HK-2 (cell line): ENCODE results near the gene PAGE4.

ENCODE experiments used
- DNase-seq: peaks from one replicate; pipeline ENCODE4 v3.0.0-alpha.2; 2018; ENCODE audit not compliant: unreplicated experiment

Gene PAGE4, protein sequence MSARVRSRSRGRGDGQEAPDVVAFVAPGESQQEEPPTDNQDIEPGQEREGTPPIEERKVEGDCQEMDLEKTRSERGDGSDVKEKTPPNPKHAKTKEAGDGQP

DNA sequence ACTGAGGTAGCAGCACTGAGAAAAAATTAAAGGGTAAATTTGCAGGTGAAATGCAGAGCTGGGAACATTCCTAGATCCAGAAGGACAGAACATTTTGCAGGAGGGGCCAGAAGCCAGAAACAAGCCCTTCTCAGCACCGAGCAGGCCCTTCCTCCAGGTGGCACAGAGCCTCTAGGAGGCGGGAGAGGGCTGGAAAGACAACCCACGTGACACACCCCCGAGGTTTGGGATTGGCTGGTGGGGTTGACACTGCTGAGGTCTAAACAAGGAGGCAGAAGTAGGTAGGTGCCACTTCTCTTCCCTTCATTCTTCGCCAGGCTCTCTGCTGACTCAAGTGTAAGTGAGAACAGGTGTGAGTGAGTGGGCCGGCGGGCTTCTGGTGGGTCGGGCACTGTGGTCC lies at the start of gene PAGE4:
Gene PAGE4 (plus strand): TSS at position 288 of the 400 bp plus-strand sequence. CDS start 1,126 bp downstream, outside the sequence.
- no peak for DNase-seq

DNA sequence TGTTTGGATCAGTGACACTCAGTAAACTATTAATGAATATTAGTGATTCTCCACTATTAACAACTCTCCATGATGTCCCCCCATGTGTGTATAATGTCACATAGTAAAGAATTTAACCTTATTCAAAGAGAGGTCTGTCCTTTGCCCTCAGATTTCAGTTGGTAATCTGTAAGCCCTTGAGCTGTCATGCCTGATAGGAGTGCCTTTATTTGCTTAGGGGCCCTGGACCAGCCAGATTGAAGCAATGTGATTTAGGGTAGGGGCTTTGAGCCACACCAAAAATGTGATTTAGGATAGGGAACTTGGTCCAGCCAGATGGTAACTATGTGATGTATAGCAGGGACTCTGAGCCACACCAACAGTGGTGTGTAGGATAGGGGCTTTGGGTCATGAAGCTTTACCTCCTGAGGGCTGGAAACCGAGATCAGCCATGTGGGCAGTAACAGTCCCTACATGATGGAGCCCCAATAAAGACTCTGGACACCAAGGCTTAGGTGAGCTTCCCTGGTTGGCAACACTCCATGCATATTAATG lies 44.3 kb upstream of the PAGE4 start:
- no peak for DNase-seq

DNA sequence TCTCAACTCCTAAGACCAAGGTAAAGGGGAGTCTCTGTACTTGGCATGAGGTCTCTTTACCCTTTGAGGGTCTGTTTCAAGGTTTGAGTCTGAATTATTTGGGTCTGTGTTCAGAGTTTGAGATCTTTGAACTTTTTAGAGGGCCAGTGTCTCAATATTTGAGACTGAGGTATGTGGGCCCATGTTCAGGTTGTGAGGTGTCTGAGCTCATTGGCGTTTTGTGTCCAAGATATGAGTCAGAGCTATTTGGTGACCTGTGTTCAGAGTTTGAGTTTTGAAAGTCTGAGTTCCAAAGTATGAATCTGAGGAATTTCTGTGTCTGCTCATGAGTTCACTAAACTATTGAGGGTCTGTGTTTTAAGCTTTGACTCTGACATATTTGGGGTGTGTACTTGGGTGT lies 36.7 kb upstream of the PAGE4 start:
- no peak for DNase-seq

DNA sequence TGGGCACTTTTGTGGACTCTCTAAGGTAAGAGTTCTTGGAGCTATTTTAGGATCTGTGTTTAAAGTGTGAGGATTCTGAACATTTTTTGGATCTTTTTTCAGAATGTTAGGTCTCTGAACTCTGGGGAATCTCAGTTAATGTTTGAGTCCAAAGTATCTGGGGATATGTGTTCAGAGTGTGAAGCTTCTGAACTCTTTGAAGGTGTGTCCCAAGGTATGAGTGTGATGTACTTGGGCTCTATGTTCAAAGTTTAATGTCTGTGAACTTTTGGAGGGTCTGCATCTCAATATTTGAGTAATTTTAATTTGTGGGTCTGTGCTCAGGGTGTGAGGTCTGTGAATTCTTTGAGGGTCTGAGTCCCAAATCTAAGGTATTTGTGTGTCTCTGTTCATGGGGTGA lies 35.4 kb upstream of the PAGE4 start:
- DNase-seq: no peak

DNA sequence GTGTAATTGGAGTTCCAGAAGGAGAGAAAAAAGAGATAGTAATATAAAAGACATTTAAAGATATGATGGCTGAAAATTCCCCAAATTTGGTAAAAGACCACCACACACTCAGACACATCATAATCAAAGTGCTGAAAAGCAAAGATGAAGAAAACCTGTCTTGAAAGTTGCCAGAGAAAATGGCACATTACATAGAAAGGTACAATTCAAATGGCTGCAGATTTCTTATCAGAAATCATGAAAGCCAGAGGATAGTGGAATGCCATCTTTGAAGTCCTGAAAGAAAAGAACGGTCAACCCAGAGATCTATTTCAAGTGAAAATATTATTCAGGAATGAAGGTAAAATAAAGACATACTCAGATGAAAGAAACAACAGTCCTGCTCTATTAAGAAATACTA lies 29.3 kb upstream of the PAGE4 start:
- DNase-seq: no peak

DNA sequence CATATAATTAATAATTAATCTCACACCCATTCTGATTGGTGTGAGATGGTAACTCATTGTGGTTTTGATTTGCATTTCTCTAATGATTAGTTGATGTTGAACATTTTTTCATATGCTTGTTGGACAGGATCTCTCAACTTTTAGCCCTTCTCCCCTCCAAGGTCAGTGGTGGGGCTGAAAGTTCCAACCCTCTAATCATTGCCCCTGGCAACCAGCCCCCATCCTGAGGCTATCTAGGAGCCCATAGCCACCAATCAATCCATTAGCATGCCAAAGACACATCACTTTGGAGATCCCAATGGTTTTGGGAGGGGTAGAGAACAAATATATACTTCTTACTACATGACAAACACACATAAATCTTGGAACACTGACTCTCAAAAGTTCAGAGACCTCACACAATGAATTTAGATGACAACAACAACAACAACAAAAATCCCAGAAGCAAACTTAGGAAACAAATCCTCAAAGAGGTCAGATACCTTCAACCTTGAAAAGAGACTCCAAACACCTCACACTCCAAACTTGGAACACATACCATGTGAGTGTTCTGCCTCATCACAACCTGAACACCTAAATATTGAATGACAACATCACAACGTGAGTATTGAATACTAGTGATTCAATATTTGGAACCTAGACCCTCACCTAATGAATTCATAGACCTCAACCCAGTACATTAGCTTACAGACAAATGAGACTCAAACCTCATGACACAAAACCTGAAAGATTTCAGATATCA lies 19.0 kb upstream of the PAGE4 start:
- DNase-seq: no peak

DNA sequence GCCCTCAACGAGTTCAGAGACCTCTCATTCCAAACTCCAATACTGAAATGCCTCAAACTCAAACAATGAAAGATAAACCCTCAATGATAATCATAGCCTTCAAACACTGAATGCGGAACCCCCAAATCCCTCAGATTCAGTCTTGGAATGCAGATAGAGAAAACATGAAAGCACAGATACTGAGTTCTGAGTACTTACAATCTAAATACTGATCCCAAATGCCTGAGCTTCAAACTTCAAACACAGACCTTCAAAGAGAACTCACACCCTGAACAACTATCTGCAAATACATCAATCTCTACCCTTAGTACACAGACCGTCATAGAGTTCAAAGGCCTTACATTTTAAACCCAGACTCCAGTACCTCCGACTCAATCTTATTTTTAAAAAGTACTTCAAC lies 16.9 kb upstream of the PAGE4 start:
- no peak for DNase-seq

DNA sequence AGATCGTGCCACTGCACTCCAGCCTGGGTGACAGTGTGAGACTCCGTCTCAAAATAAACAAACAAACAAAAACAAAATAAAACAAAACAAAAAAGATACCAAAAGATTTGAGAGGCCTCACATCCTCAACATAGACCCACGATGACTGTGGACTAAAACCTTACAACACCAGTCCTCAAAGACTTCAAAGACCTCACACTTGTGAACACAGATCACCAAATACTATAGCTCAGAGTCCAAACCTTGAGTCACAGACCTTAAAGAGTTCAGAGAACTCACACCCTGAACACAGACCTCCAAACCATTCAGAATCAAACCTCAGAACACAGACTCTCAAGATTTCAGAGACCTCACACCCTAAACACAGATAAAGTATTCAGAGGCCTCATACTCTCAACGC lies 12.7 kb upstream of the PAGE4 start:
- DNase-seq: no peak

DNA sequence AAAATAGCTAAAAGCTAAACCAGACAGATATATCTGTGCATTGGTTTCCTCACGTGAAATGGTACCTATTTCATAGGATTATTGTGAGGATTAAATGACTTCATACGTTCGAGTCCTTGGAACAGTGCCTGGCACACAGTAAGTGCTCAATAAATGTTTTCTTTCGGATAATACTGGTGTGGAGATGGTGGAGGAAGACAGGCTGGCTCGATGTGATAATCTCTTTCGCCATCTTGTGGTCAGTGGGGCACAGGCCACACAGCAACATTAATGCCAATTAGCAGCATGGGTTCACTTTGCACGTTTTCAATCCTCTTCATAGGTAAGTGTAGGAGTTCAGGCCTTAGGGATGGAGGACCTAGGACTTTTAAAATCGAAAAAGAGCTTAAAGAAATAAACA lies 9.3 kb downstream of the PAGE4 start:
- DNase-seq: peak; percentile 8

DNA sequence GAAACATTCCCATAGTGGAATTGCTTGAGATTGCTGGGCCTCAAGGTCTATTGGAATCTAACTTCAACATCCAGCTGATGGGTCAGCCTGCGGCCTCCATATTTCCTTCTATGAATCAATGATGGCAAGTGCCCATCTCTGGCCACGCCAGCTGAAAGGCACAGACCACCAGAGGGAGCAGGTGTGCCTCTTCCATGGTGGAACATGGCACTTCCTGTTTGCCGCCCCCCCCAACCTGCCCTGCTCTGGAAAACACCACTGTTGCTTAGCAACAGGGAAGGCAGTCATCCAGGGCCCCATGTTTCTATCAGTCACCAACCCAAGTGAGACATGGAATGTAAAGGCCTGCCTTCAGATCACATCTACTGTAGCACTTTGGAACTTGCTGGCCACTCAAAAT lies 11.6 kb downstream of the PAGE4 start:
- peak; percentile 84 for DNase-seq

DNA sequence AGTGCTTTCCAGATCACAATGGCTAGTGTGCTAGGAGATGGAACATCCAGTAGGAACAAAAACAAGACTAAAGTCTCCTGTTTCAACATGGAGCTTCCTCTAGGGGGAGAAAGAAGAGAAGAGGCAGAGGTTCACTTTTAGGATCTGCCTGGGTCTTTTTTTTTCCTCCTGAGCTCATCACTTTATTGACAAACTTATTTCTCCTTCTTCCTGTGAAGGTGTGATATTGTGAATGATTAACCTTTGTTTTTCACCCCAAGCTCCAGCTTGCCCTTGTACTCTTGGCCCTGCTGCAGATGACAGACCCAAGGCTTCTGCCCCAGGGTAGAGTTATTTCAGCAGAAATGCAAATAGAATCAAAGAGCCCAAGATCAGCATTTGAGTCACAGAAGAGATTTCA lies 13.5 kb downstream of the PAGE4 start:
- DNase-seq: no peak

DNA sequence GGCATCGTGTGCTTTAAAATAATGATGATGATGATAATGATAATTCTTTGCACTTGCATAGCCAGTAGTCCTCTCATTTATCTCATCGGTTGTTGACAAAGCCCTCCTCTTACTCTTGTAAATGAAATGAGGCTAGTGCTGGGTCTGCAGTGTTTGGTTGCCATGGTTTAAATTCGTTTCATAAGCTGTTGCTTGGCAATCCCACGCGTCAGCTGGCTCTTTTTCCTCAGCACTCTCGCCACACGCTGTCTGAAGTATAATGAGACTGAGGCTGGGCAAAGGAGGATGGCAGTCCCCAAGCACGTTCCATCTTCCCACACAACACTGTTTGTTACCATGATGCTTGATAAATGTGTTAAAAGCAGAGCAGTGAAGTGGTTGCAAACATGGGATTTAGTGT lies 15.5 kb downstream of the PAGE4 start:
- DNase-seq: no peak

DNA sequence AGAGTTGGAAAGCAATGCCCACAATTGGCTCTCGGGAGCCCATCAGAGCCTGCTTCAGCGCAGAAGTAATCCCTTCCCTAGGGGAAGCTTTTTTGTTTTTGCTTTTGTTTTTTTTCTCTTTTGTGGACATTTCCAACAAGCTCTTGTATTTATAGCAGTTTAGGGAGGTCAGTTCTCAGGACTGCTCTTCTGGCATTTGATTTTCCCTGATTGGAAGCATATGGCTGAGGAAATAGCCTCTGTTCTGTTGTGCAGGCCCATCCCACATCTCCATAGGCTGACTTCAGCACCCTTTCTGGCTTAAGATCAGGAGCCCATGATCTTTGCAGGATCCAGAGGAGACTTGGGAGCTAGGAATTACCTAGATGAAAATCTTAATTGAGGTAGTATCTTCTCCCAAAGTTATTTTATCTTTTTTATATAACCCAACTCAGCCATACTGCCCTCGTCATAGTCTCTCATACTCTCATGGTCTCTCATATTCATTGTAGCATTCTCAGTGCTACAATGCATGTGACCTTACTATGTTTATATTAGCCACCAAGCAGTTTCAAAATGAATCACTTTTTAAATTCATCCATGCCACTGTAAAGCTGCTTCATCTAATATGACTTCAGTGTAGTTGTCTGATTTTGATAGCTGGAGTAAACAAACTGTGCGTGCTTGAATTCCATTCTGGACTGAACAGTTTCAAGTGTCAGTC lies 16.7 kb downstream of the PAGE4 start:
- DNase-seq: no peak

DNA sequence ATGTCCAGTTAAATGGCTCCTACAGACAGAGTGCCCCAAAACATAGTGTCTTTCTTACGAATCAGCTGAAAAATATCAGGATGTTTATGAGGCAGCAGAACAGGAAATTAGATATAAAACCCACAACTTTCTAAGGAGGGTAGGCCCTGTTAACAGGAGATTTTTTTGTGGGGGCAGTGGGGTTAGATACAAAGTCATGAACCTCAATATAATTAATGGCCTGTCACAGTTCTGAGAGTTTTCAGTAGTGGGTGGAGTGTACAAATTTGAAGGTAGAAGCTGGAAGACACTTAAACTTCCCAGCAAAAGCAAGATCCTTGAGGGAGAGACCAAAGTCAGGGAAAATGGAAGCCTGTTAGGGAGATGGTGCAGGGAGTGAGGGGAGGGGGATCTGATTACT lies 17.4 kb downstream of the PAGE4 start:
- no peak for DNase-seq

DNA sequence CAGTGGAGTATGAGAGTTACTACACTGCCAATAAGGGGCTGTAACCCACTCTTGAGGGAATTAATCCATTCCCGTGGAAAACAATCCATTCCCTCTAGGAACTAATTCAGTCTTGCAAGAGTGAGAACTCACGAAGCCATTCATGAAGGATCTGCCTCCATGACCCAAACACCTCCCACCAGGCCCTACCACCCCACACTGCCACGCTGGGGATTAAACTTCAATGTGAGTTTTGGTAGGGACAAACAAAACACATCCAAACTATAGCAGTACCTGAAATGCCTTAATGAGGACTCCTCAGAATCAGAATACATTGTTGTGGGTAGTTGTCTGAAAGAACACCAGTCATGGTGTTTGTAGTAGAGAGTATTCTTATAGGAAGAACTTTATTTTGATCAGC lies 19.2 kb downstream of the PAGE4 start:
- DNase-seq: no peak

DNA sequence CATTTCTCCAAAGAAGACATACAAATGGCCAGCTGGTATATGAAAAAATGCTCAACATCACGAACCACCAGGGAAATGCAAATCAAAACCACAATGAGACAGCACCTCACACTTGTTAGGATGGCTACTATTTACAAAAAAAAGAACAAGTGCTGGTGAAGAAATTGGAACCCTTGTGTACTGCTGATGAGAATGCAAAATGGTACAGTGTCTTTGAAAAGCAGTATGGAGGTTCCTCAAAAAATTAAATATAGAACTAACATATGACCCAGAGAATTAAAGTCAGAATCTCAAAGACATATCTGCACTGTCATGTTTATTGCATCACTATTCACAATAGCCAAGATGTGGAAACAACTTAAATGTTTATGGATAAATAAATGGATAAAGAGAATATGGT lies 20.9 kb downstream of the PAGE4 start:
- no peak for DNase-seq

DNA sequence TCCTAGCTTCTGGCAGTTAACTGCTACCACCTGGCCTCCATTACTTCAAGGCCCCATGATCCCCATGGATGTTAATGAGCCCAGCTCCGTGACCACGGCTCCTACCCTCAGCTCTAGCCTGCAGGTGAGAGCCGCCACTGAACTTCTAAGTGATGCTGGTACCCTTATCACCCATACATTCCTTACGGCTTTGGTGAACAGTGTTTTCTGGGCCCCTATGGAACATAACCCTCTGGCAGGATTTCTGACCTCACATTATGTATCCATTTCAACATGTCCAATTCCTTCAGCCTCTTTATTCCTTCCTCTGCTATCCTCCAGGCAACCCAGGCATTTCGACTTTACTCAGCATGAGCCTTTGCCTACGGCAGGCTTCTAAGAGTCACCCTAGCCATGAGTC lies 24.6 kb downstream of the PAGE4 start:
- DNase-seq: no peak

DNA sequence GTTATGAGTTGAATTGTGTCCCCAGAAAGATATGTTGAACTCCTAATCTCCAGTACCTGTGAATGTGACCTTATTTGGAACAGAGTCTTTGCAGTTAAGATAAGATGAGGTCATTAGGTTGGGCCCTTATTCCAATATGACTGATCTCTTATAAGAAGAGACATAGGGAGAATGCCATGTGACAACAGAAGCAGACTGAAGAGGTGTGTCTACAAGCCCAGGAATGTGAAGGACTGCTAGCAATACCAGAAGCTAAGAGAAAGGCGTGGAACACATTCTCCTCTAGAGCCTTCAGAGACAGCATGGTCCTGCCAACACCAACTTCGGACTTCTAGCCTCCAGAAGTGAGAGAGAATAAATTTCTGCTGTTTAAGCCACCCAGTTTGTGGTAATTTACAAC lies 27.7 kb downstream of the PAGE4 start:
- DNase-seq: no peak

DNA sequence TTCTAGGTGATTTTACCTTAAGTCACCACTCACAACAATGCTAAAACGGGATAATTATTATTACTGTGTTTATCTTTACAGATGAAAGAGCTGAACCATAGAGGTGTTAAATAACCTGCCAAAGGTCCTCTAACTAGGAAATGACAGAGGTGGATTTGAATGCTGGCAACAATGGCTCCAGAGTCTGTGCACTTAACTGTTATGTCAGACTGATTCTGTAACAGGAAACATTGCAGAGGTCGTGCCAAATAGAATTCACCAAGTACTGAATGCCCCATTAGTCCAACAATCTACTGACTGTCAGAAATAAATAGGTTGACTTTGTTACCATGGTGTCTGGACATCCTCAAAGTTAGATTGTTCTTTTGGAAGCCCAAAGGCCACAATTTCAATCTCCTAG lies 29.2 kb downstream of the PAGE4 start:
- no peak for DNase-seq

DNA sequence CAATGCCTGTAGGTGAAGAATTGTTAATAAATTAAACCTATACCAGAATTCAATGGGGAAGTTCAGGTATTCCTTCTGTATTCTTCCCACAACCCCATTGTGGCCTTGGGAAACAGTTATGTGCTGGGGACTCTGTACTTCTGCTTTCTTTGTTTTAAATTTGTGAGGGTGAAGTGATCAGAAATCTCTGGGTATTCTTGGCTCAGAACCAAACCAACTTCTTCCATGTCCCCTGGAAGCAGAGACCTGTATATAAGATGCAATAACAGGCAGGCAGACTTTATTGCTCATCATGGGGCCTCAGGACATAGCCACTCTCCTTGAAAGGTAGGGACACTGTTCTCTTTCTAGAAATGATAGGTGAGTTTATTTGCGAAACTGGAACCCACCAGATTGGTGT lies 30.4 kb downstream of the PAGE4 start:
- DNase-seq: no peak

DNA sequence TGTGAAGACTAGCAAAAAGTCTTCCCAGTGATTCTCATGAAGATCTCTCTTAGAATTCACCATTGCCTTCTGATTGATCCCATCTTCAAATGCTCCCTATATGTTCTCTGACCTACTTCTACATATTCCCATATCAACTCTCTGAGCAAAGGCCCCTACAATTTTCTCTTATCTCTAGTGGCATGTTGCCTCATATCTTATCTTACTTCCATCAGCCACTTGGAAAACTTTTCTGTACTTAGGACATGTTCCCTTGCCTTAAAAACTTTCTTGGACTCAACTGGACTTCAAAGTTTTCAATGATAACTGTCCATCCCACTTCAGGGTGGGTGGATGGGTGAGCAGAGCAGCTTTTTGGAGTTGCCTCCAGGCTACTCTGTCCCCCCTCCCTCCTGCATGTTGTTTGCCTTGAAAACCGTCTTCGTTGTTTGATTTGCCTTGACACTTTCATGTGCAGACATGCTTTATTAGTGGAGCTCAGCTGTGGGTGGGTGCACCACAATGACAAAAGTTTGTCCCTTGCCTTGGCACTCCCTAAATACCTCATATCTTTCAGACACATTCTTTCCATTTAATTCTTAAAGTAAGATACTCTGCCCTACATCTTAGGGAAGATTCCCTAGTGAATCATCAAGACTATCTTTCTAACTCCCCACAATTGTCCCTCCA lies 31.9 kb downstream of the PAGE4 start:
- DNase-seq: no peak

DNA sequence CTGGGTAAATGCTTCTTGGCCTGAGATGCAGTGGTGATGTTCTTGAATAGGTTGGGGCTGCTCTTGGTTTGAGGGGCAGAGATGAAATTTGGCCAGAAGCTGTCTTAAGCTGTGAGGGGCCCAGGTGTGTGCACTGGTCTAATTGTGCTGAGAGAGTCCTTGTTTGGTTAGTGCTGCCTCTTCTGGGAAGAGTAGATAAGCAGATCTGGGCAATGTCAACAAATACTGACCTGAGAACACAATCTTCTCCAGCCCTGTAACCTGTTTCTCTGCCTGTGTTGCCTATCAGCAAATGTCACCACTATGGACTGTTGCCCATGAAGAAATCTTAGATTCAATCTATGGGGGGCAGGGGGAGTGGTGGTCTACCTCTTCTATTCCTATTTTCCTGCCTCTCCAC lies 33.0 kb downstream of the PAGE4 start:
- DNase-seq: no peak

DNA sequence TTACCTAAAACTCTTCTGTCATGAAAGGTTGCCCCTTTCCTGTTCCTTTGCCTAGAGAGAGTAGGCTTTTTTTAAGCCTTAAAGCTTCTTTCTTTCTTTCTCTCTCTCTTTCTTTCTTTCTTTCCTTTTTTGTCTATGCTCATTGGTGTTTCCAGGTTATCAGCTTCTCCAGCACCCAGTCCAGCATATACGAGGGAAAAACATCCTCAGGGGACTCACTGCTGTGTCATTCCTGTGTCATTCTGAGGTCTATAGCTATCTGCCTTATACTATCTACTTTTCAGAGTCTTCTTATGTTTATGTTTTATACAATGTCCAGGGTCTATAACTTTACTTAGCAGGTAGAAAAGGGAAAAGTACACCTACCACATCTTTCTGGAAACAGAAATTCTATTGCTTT lies 39.6 kb downstream of the PAGE4 start:
- no peak for DNase-seq
